Endothelial cell of umbilical vein (primary cell): ENCODE measurements around the gene RPH3AL.

Experiments used
- CTCF ChIP-seq, 2 donors: IDR thresholded peaks; 1 replicate in 1 of 2; 2 replicates in 1 of 2; pipeline ENCODE4 v1.5.1; 2011; ENCODE audit warnings: low read length in 2 of 2, mild to moderate bottlenecking in 2 of 2, moderate library complexity in 2 of 2, control low read depth in 1 of 2, inconsistent platforms in 1 of 2, low read depth in 1 of 2; ENCODE audit not compliant: insufficient read depth in 1 of 2; ENCODE audit errors: extremely low read depth in 1 of 2
- EZH2 ChIP-seq: IDR thresholded peaks from 2 replicates; pipeline ENCODE4 v1.6.1; 2012; ENCODE audit warnings: borderline replicate concordance, low read depth, mild to moderate bottlenecking, moderate library complexity, low read length, inconsistent platforms; ENCODE audit not compliant: severe bottlenecking
- FOS ChIP-seq: IDR thresholded peaks from 2 replicates; pipeline ENCODE4 v1.6.1; 2011; ENCODE audit warnings: mild to moderate bottlenecking, low read length, moderate library complexity, borderline replicate concordance; ENCODE audit not compliant: insufficient read depth
- GATA2 ChIP-seq: IDR thresholded peaks from 2 replicates; pipeline ENCODE4 v1.7.0; 2011; ENCODE audit warnings: low read depth, mild to moderate bottlenecking, moderate library complexity, mixed read lengths, low read length; ENCODE audit not compliant: insufficient read length, insufficient read depth
- JUN ChIP-seq: IDR thresholded peaks from 2 replicates; pipeline ENCODE4 v1.6.1; 2011; ENCODE audit warnings: borderline replicate concordance, low read depth; ENCODE audit not compliant: insufficient read length, insufficient read depth
- MYC ChIP-seq: IDR thresholded peaks from one replicate; pipeline ENCODE4 v1.6.1; 2011; ENCODE audit warnings: mild to moderate bottlenecking, low read depth, low read length
- POLR2A ChIP-seq: IDR thresholded peaks from 2 replicates; pipeline ENCODE4 v1.6.1; 2012; ENCODE audit warnings: low read depth, mild to moderate bottlenecking, control low read depth, low read length
- POLR2AphosphoS5 ChIP-seq: IDR thresholded peaks from 2 replicates; pipeline ENCODE4 v1.6.1; 2012; ENCODE audit warnings: low read depth, mild to moderate bottlenecking, control low read depth, low read length, moderate library complexity; ENCODE audit not compliant: insufficient read depth
- TF ChIP-seq, protein P1 (sequence below): IDR thresholded peaks from 2 replicates; pipeline ENCODE4 v1.6.1; 2011; ENCODE audit not compliant: insufficient read depth, insufficient read length

- no peak for TF ChIP-seq CTCF (IDR thresholded peaks at IDR 0.05; ENCODE audit: extremely low read depth in 1 of 2, insufficient read depth in 1 of 2, low read depth in 1 of 2, low read length in 2 of 2)
- no peak for TF ChIP-seq GATA2
- TF ChIP-seq MYC = no peak
- TF ChIP-seq, protein P1, sequence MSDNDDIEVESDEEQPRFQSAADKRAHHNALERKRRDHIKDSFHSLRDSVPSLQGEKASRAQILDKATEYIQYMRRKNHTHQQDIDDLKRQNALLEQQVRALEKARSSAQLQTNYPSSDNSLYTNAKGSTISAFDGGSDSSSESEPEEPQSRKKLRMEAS = no peak
- no peak for TF ChIP-seq POLR2AphosphoS5
- no peak for TF ChIP-seq JUN
- TF ChIP-seq EZH2 = no peak
- TF ChIP-seq POLR2A = no peak
- TF ChIP-seq FOS = no peak
Observed at GRCh38 chr17:290121-290521, 62.5 kb downstream of the RPH3AL start.
